Stimulated activated CD4-positive, alpha-beta T cell treated with anti-CD3 and anti-CD28 coated beads, Interleukin-2, amount 100 ng/mL, for 4 hours (primary cell): ENCODE results near the gene MAPRE3.

Experiments used
- DNase-seq: peaks from one replicate; pipeline ENCODE4 v3.0.0-alpha.2; 2020; ENCODE audit warnings: low read depth

The MAPRE3 gene

DNA sequence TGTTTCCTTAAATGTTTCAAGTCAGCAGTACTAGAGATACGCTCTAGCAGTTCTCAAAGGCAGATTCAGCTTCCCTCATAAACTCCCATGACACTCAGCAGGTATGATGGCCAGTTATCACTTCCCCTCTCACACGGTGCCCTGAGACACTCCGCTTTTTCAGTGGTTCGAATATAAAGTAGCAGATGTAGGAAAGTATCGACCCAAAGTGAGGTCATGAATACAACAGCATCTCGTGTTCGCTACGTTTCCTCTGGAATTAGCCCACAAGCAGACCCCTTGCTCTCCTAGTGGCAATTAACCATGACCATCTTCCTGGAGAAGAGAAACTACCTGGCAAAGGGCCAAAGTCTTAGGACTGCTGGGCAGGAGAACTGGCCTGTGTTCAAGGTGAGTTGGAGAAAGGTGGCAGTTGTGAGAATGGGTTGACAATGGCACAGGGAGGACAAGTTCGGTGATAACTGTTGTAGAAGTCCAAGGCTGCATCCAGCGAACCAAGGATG is 71.8 kb downstream of the MAPRE3 start:
- DNase-seq, result no peak

DNA sequence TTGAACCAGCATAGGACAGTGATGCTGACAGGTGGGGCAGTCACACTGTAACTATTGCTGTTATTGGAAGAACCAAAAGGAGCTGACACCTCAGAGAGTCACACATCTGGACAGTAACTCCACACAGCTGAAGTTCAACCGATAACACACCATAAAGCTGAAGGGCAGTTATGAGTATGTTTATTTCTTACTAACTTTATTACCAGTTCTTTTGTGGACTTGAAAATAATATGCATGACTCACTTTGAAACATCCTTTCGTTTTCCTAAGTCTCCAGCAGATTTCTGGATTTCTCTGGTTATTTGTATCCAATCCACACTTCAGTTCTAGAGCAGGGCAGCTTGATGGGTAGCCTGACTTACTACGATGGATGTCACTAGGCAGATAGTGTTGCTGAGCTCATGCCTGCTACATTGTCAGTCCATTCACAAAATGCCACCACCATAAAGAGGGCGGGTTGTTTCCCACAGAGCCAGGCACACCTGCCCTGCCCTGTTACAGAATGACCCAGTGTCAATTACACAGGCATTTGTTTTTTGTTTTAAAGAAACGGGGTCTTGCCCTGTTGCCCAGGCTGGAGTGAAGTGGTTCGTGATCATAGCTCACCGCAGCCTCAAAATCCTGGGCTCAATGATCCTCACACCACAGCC is 72.7 kb downstream of the MAPRE3 start:
- no peak for DNase-seq

DNA sequence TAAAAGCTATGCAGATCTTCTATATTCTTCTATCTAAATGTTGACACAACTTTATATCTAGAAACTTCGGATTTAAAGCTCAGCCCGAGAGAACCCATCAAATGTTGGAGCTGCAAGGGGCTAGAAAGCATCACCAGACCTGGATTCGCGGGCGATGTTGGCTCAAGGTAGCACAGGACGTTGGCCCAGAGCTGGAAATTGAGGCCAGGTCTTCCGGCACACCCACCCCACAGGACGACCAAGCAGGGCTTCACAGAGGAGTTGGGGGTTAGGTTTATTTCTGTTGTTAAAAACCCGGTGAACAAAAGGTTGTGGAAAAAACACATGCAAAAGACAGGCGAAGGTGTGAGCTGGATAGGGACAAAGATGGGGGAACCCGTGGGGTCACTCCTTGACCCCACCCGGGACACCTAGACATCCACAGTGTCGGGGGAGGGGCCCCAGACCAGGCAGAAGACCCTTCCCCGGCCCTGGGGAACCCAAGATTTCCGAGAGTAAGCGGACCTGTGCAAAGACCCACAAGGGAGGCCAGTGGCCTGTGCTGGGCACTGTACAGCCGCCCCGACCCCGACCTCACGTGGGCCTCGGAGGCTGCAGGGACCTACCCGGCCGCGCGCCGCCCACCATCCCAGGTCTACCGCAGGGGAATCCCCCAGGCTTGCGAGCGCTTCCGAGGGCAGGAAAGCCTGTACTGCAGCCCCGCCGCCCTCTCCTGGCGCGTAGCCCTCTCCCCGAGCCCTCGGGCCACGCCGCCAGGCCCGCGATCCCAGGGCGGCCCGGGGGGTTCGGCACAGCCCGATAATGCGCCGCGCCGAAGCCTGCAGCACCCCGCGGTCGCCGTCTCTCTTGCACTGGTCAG is 79.2 kb downstream of the MAPRE3 start:
- DNase-seq, result peak; percentile 60

DNA sequence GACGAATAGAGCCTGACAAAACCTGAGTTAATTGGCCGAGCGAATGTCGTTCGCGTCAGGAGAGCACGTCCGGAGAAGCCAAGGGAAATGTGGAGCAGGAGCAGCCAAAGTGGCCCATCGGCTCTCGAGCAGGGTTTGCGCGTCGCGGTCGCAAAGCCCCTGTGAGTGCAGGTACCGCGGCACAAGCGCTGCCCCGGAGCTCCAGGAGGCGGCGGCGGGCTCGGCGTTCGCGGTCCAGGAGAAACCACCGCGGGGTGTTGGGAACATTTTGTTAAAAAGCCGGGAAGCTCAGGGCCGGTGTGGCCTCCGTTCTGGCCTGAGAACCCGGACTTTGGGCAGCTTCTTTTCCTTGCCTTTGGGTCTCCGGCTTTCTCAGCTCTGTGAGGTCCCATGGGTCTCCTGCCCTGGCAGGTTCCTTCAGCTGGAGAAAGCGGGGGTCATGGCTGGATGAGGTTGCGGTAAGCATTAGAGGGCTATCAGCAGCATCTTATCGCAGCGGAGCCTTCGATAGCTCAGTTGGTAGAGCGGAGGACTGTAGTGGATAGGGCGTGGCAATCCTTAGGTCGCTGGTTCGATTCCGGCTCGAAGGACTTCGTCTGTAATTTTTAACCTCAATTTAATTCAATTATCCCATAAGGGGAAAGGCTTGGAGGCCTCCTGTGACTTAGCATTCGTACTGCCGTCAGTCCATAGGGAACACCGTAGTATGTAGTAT is 80.0 kb downstream of the MAPRE3 start:
- DNase-seq, result peak; percentile 82

DNA sequence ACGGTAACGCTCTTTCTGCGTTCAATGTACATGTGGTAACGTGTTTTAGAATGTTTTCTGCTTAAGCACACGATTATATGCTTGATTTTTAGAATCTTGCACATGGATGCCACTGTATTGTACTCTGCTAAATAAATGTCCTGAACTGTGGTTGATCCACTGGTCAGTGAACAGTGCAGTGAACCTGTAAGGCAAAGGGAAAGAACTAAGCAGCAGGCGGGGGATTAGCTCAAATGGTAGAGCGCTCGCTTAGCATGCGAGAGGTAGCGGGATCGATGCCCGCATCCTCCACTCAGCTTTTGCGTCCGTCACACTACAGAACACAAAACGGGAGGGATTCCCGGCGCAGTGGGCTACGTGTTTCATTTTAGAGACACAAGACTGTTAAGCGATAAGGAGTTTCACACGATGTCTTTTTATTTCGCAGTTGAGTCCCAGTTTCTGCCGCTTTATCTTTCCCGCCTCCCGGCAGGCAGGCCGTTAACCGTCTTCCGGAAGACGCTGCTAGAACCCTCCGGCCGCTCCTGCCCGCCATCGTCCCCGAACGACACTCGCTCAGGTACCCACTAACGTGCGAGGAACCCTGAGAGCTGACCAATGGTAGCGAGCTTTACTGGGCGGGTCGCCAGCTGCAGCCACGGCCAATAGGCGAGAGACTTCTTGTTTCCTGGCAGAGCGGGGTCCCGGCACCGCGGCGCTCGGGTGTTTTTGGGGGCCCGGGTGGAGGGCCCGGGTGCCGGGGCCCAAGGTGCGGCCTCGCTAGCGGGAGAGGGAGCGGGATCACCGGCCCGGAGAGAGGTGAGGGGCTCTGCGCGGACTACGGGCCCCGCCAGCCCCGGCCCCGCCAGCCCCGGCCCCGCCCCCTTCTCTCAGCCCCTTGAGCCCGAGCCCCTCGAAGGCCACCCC is 80.8 kb downstream of the MAPRE3 start, which contains the start of gene AGBL5:
TSS of gene AGBL5 (plus strand) at position 673 of the 906 bp plus-strand sequence. CDS start 1,291 bp downstream, outside the sequence.
- peak; percentile 93 for DNase-seq

DNA sequence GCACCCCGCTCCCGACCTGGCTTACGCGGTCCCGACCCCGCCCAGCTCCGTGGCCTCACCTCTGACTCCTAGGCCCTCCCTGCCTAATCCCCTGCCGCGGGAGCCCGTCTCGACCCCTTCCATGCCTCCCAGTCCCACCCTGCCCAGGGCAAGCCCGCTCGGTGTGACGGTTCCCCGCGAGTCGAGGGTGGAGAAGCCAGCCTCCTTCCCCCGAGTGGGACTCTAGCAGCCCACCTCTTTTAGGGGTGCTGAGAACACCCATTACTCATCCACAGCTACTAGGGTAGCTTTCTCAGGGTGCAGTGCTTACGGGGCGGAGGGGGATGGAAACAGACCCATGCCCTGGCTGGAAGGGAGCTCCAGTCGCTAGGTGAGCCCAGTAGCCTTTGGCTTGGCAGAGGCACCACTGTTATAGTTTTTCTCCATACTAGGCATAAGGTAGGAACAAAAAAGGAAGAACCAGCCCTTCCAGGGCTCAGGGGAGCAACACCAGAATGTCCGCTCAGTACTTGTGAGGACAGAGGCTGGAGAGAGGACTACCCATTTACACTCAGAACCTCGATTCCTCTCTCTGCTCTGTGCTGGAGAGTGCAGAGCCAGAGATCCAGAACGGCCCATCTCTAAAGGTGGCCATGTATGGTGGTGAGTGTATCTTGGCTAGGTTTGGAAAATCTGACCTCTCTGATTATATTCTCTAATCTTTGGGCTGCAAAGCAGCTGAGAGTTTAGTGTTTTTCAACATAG is 81.6 kb downstream of the MAPRE3 start:
- peak; percentile 31 for DNase-seq

DNA sequence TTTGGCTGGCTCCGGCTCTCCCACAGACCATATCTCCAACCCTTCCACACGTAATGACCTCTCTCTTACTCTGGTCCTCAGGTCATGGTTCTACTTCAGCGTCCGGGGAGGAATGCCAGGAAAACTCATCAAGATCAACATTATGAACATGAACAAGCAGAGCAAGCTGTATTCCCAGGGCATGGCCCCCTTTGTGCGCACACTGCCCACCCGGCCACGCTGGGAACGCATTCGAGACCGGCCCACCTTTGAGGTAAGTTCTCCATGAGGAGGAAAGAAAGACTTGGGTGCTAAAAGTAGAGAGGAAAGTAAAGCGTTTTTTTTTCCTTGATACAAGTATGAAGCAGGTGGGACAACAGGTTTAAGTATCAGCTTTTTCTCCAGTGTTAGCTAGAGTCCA is 82.9 kb downstream of the MAPRE3 start:
- DNase-seq, result no peak

DNA sequence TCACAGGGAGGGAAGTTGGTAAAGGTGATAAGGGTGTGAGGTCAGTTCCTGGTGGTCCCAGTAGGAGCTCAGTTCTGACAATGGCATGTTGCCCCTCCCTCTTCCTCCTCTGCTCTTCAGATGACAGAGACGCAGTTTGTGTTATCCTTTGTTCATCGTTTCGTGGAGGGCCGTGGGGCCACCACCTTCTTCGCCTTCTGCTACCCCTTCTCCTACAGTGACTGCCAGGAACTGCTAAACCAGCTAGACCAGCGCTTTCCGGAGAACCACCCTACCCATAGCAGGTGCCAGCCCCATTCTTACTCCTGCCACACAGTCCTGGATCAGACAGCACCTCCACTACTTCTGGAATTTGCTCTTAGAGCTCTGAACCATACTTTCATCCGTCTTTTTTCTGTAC is 83.3 kb downstream of the MAPRE3 start:
- DNase-seq, result no peak

DNA sequence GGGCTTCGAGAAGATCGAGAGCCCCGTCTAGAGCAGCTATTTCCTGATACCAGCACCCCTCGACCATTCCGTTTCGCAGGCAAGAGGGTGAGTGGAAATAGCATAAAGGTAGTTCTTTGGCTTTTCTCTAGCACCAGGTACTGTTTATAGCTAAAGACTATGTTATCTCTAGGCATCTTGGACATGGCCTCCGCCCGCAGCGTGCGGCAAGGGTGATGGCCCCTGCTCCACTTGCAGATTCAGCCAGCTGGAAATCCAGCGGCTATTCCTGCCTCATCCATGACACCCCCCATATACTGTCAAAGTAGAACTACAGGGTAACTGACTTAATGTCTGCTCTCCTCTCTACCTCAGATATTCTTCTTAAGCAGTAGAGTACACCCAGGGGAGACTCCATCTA is 84.3 kb downstream of the MAPRE3 start:
- no peak for DNase-seq

DNA sequence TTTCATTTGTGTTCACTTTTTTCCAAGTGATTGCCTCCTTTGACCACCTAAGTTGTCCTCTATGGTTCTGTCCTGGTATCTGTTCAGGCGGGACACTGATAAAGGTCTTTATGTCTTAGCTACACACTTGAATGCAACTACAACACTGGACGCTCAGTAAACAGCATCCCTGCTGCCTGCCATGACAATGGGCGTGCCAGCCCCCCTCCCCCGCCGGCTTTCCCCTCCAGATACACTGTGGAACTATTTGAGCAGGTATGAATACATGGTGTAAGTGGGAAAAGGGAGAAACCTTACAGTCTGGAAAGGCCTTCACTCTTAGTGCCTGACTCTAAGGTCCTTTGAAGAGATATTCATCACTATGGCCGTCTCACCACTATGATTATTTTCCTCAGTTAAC is 86.7 kb downstream of the MAPRE3 start:
- DNase-seq, result no peak

DNA sequence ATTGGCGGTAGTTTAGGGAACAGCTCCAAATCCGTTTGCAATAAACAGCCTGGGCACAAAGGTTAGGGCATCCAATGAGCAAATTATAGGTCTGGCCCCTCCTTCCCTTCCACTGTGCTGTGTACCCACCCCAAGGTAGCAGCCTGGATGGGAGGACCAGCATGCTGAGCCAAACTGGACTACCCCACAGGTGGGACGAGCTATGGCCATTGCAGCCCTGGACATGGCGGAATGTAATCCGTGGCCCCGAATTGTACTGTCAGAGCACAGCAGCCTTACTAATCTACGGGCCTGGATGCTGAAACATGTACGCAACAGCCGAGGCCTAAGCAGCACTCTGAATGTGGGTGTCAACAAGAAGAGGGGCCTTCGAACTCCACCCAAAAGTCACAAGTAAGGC is 87.8 kb downstream of the MAPRE3 start:
- DNase-seq, result no peak

DNA sequence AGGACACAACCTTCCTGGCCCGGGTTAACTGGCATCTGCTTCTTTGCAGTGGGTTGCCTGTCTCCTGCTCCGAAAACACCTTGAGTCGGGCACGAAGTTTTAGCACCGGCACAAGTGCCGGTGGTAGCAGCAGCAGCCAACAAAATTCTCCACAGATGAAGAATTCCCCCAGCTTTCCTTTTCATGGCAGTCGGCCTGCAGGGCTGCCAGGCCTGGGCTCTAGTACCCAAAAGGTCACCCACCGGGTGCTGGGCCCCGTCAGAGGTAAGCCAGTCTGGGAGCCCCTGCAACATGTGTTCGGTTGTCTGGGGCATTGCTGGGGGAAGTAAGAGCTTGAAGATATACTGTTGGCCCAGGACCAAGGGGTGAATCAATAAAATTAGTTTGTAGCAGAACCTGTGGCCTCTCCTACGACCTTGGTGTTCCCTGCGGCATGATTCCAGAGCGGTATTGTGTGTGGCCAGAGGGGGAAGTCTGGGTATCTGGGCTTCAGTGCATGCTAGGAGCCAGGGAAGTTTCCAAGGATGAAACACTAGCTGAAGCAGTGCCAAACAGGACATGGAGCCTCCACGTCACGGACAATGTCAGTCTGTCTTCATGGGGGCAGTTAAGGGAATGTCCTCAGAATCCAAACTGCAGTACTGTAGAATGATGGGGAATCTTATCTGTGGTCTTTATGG is 88.8 kb downstream of the MAPRE3 start:
- no peak for DNase-seq

DNA sequence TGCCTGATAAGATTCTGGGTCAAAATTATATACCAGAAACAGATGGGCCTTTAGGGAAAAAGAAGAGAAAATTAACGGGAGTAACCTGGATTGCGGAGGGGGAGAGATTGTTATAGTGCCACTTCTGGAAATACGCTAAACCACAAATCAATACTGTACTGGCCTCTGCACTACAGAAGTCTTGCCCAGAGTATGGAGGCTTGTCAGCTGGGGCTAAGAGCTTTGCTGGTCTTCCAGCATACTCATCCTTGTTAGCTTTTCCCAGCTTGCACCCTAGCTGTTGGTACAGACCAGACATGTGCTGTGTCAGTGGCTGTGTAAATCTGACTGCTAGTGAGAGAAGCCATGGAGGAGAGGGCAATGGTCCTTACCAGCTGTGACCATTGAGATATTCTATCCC is 89.9 kb downstream of the MAPRE3 start:
- no peak for DNase-seq

DNA sequence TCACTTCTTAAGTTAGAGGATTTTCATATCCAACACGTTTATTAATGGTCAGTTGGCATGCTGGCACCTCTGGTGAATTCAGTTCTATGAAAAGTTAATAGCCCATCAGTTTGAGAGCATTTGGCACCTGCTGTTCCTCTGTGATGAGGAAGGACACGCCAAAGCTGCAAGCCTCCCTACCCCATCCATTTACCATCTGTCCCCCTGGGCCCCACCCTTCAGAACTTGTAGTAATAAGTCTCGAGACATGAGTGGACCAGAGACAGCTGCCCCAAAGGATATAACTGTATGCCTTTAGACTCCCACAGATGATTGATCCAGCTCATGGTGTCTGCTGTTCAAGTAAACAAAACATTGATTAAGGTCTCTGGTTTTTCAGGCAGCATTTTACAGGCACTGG is 94.7 kb downstream of the MAPRE3 start:
- no peak for DNase-seq

DNA sequence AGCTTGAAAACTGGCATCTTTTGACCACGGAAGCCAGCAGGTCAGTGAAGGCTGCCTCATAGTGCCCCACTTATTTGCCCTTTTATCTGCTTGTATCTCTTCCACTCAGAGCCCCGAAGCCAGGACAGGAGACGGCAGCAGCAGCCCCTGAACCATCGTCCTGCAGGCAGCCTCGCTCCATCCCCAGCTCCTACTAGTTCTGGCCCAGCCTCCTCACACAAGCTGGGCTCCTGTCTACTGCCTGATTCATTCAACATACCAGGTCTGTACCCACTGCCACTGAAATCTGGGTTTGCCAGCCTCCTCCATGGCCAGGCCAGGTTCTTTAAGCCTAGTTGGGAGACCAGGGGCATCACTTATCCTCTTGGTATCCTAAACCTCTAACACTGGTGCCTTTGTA is 96.9 kb downstream of the MAPRE3 start:
- DNase-seq, result no peak

DNA sequence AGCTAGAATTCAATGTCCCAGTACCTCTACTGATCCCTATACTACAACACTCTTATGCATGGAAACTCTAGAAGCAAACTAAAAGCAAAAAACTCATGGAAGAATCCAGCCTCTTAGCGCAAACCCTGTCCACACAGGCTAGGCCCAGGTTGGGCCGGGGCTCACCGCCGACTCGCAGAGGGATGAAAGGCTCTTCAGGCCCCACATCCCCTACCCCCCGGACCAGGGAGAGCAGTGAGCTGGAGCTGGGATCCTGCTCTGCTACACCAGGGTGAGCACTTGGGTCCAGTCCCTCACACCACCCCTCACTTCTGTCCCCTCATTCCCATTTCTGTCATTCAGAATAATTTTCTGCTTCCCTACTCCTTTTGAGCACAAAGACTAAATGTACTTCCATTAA is 99.0 kb downstream of the MAPRE3 start:
- DNase-seq, result no peak

DNA sequence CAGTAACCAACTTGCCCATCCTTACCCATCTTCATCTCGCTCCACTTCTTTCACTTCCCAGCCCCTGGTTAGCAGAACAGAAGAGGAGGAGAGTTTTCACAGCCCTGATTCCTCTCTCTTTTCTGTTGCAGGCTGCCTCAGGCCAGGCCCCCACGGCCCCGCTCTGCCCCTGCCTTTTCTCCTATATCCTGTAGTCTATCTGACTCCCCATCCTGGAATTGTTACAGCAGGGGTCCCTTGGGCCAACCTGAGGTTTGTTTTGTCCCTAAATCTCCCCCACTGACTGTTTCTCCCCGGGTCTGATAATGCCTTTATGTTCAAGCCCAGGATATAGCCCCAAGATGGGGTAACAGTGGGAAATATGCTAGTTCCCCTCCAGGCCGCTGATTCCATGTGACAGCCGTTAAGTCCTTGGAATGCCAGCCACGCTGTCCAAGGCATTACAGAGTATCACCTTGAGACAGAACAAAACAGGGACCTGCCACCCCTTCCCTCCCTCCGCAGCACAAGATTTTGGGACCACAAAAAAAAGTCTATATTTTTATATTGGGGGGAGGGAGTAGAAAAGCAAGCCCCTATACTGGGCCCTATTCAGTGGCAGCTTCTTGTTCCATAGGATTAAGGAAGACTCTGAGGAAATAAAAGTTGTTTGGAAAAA is 99.7 kb downstream of the MAPRE3 start:
- DNase-seq, result no peak

DNA sequence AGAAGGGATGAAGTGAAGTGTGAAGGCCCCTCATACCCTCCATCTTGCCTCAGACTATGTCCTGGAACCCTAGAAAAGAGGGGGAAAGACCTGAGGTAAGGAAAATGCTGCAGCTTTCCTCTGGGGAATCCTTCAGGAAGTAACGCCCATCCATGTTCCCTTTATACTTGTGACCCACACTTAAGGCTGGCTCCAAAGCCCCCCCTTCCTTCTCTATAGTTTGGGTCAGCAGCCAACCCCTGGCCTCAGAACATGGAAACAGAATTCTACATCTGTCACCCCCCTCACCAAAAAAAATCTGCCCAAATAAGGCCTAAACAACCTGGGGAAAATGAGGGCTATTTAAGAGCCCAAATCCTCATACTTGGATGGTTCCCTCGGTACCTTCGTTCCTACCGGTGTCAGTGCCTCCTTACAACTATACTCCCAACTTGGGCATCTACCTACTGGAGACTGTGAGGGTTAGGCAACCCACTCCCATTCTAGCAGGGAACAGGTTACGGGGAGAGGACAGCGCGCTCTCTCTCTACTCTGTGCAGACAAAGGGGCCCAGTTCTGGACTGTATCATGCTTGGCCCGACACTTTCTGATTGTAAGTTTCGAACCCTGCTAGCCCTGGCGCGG is 100.3 kb downstream of the MAPRE3 start:
- no peak for DNase-seq

DNA sequence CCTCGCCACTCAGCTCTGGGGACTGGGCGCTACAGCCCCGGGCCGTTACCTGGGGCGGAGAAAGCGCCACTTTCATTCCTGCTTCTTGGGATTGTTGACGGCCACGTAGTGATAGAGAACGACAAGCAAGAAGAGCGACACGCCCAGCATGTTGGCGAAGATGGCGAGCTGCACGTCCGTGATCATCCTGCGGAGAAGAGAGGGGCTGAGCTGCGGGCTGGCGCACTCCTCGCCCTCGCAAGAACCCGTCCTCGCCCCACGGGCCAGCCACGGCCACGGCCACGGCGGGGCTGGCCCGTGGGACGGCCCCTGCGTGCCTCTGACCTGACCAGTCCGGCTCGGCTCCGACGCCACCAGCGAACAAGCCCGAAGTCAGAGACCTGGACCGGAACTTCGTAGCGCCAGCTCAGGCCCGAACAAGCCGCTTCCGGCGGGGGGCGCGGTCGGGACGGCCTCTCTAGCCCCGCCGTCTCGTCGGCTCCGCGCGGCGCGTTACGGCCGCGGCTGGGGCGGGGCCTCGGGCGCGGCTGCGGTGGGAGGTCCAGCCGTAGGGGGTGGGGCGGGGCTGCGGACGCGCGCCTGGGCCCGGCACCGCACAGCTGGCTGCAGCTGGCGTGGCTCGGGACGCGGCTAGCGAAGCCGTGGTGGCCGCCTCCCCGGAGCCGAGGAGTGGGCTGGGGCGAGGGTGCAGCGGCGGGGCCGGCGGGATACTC is 101.0 kb downstream of the MAPRE3 start, which contains the start of gene OST4:
TSS of gene OST4 (minus strand) at position 378 of the 713 bp plus-strand sequence.
- DNase-seq, result peak; percentile 84
